Measurements from ENCODE around the gene CCDC40. TPM values are rescaled to one million over a fixed set of nuclear protein-coding genes. Genes with fewer than 3 reads are reported as not detected.
A peak's percentile ranks its signal among the peaks of the same experiment; 100 is the strongest.

CCDC40 gene
- total and polyA plus RNA-seq, 9 of the 15 experiments (the other 6 are each of a cell fraction or from before 2014, with no cell fraction given), result 0.07 to 0.33 TPM; not detected in 7

GRCh38 chr17:80063830-80064585 is 27.6 kb downstream of the CCDC40 start (continued):
- no peak for TF ChIP-seq BCLAF1 (IDR thresholded peaks at IDR 0.05; ENCODE audit: borderline replicate concordance in 1 of 2, control insufficient read depth in 1 of 2, low read depth in 2 of 2, low read length in 1 of 2)
- peak; percentile 37; the same call in 1 of the 2 replicates for TF ChIP-seq DPF2 (IDR thresholded peaks at IDR 0.05)

DNA sequence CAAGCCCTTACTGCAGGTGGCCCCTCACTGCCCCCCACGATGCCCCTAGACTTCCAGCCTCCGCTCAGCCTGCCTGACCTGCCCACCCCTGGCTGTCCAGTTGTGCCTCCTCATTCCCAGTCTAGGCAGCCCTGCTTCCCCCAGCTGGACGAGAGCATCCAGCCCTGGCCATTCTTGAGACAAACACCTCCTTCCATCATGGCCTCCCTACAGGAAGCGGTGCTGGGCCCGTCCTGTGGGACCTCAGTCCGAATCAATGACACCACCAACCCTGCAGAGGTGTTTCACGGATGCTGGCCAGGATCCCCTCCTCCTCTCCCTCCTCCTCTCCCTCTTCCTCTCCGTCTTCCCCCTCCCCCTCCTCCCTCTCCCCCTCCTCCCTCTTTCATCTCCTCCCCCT is 28.3 kb downstream of the CCDC40 start:
- H4K20me1 ChIP-seq (replicated peaks; ENCODE audit: control insufficient read depth, insufficient read depth, low read length), result no peaks in the 10 kb centered on the region
- no peak overlapping the region for H3K27ac ChIP-seq (ENCODE audit: extremely low read depth, low read depth, low read length)
- ChIA-PET POLR2A (no interaction called here), CTCF (ENCODE audit: low intra/inter-chr PET ratio) (no interaction called here)
- in situ Hi-C loops (cut with MboI), result no loop called here
- H3K9me3 ChIP-seq (replicated peaks; ENCODE audit: control insufficient read depth, insufficient read depth, low read depth, low read length), result no peaks in the 10 kb centered on the region
- FAIRE-seq (no peak), DNase-seq (ENCODE audit: extremely low read depth in 1 of 4, low spot score in 3 of 4) (no peak), ATAC-seq (no peak)
- intact Hi-C loops (cut with micrococcal nuclease), result no loop called here
- peak overlapping the region in 1 of 2 experiments; percentile 23; a peak in 1 of 4 replicates for H3K9ac ChIP-seq (ENCODE audit: insufficient read depth in 1 of 2, low read depth in 2 of 2, low read length in 2 of 2)
- no peaks in the 10 kb centered on the region for H3K36me3 ChIP-seq (ENCODE audit: control insufficient read depth, insufficient read depth, low read length)
- 0 out of 2 replicates have a peak overlapping the region, but pooled peaks have one; percentile 55 for H3K4me2 ChIP-seq (ENCODE audit: insufficient read depth, low read length)
- BruUV-seq (replicated peaks), result no TSS peak
- peak overlapping the region; percentile 87 for H2AFZ ChIP-seq (ENCODE audit: low read depth, low read length)
- TF ChIP-seq ELF4 (CRISPR knock-in tag; IDR thresholded peaks at IDR 0.05), result no peak
- TF ChIP-seq ZNF263 (CRISPR knock-in tag; IDR thresholded peaks at IDR 0.05; ENCODE audit: borderline replicate concordance), result peak; percentile 90
- peak in 1 of 2 experiments; percentile 17; a peak in 1 of 4 replicates for TF ChIP-seq KDM1A (IDR thresholded peaks at IDR 0.05)
- no peaks in the 10 kb centered on the region for H3K79me2 ChIP-seq (ENCODE audit: control insufficient read depth, insufficient read depth, low read length)
- H3K4me3 ChIP-seq, result no peak overlapping the region
- peaks cover 15 to 20% of the 10 kb centered on the region in 2 experiments for H3K4me1 ChIP-seq (replicated peaks in 1 of 2; ENCODE audit: control insufficient read depth in 2 of 2, insufficient read depth in 2 of 2, low read length in 2 of 2)
- 50% methylated on average over 5 of the region's 8 CpGs for whole genome bisulfite sequencing (ENCODE audit: insufficient coverage, low coverage, missing lambda C conversion rate)
- H3K9me1 ChIP-seq (ENCODE audit: control insufficient read depth, insufficient read depth, low read length), result no peaks in the 10 kb centered on the region
- H3K27me3 ChIP-seq (ENCODE audit: control insufficient read depth in 2 of 2, insufficient read depth in 2 of 2, low read length in 2 of 2), result peaks cover 10 to 48% of the 10 kb centered on the region in 2 experiments

All from K562 (cell line).